HG03066 (cell line): ENCODE results near the gene MAP3K5.

Experiments used
- ATAC-seq: cut with Tn5 transposase; IDR thresholded peaks from one replicate; pipeline ENCODE4 v1.9.1; 2021; ENCODE audit warnings: low read depth; ENCODE audit not compliant: unreplicated experiment

The MAP3K5 gene

DNA sequence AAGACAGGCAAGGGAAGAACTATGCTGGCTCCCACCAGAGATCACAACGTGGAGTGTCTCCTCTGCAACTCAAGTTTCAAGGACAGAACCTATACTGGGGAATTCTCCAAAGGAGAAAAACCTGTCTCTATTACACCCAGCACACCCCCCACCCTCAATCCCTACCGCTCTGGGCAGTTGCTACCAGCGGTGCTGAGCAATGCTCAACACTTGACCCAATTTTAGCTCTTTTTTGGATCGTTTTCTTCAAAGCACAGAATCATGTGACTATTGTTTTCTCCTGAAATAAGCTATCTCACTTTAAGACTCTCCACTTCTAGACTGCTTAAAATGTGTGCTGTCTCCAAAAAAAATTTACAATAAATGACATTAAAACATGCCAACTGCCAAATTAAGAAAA is 265.3 kb downstream of the MAP3K5 start:
- ATAC-seq, result no peak

DNA sequence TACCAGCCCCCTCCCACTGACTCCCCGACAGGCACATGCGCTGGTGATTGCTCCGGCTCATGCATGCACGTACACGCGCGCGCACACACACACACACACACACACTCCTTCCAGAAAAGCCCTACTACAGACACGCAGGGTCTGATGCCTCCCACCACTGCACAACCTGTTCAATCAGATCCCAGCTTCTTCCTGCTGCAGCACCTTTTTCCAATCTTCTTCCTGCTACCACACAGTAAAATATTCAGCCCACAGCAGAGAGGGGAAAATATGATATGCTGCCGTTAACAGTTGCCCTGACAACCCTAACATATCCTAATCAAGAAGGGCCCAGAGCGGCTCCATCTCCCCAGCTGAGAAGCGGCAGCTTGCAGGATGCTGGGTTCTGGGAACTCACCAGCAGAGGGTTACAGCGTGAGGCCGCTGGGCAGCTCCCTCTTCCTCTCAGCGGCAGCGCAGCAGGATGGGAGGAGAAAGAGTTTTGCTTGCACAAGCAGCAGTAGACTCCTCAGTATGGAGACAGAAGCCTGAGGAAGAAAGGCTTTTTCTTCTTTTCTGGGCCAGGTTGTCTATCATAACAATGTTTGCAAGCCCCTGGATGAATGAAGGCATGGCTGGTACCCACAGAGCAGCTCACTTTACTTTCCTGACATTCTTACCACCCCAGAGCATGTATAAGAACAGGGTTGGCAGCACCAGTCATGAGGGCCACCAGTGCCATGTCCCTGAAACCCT is 265.9 kb downstream of the MAP3K5 start:
- no peak for ATAC-seq

DNA sequence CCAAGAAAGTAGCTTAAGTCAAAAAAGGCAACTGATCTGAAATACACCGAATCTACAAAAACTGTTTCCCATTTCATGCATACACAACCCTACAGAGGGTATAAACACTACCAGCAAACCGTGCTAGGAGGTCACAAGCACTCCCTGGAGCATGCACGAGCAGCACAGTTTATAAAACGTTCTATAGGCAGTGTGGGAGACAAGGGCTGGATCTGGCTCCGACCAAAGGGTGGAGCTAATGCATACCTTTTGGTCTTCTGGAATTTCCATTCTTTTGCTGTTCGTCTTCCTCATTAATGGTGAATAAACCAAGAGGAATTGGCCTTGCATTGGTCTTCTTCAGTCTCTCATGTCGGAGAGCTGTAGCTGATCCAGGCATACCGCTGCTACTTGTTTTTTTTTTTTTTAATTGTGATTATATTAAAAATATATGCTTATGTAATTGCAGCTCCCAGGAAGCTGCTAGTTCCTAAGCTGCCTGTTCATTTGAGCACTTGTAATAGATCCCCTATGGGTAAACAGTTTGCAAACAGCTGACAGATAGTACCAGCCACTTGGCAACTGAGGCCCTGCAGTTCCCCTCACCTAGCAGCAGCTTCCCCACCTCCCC is 266.6 kb downstream of the MAP3K5 start:
- no peak for ATAC-seq

DNA sequence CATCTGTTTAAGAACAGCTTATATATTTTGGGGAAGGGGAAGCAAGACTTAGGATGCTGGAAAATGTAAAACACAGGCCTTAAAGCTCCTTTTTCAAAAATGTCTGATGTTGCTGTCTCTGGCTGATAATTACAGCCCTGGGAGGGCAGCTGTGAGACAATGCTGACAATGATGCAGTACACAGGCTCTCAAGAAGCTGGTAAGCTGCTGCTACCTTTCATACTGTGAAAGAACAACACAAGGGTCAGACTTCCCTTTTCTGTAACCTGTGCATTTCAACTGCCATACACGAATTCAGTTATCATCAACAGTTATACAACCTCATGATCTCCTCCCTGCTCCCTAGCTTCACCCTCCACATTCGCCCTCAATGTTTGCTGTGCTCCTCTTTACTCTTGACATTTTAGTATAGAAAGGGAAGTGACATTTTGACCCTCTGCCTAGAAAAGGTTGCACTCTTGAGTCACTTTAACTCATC is 267.3 kb downstream of the MAP3K5 start:
- no peak for ATAC-seq

DNA sequence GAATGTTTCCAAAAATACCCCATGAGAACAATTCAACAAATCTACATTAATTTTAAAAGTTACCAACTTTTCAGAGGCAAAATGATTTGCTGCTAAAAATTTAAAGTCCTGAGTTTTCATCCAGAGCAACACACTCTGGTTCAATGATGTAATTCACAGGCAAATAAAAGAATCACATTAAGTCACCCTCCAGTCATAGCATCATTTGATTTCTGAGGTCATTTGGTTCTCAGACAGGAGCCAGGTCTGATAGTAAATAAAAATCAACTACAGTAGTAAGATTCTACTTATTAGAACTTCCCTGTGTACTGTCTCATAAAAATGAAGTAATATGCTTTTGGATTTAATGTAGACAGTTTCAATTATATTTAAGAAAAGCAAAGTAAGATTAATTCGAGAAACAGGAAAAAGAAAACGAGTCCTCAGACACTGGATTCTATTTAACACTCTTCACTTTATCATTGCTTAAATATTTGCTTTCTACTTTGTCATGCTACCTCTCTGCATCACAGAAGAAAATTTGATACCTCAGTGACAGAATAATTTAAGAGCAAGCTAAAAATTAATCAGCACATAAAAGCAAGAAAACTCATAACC is 267.8 kb downstream of the MAP3K5 start:
- no peak for ATAC-seq

DNA sequence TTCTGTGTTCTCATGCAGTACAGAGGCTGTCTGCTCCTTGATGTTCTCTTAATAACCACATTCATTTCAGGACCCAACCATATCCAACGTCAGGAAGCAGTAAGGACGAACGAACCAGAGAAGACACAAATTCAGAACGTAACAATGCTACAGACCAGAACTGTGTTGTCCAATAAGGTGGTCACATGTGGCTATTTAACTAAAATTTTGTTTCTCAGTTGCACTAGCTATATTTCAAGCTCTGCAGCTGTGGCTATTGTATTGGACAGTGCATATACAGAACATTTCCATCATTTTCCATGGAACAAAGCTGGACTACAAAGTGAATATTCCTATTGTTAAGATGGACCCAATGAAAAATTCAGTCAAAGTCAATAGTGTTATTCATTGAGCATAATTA is 269.1 kb downstream of the MAP3K5 start:
- ATAC-seq, result no peak

DNA sequence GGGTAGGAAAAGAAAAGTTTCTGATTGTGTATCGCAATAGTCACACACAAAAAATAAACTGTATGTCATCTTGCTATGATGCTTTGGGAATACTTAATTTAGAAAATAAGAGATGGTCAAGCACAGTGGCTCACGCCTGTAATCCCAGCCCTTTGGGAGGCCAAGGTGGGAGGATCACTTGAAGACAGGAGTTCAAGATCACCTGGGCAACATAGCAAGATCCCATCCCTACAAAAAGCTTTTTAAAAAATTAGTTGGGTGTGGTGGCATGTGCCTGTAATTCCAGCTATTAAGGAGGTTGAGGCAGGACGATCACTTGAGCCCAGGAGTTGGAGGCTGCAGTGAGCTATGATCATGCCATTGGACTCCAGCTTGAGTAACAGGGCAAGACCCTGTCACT is 269.6 kb downstream of the MAP3K5 start:
- ATAC-seq, result no peak

DNA sequence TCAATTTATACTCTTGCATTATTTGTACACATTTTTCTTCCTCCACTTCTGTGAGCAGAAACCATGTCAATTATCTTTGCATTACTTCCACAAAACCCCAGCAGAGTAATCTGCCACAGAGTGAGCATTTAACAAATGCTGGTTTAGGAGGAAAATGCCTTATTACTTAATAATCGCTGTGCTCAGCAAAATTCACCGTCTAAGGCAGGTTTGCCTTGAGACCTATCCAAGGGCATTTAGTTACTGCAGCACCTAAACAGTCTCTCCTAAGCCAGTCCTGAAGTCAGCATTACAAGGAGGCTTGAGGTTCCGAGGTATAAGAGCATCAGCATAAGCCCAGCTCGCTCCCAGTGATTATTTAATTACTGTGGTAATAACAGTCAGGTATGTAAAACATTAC is 270.4 kb downstream of the MAP3K5 start:
- ATAC-seq, result no peak

DNA sequence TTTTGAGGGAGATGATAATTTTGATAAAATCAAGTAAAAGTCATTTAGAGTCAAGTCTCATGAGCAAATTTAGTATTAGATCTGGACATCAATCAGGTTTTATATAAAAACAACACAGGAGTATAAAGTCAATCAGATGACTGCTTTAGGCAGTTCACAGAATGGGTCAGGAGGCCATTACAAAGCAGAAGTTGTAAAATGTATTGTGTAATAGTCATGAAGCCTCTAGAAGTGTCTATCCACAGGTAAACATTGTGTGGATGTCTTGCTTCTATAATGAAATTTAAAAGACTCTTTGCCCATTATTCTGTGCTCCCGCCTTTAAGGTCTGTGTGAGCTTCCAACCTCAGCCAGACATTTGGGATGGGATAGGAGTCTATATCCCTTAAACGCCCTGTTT is 270.9 kb downstream of the MAP3K5 start:
- no peak for ATAC-seq

DNA sequence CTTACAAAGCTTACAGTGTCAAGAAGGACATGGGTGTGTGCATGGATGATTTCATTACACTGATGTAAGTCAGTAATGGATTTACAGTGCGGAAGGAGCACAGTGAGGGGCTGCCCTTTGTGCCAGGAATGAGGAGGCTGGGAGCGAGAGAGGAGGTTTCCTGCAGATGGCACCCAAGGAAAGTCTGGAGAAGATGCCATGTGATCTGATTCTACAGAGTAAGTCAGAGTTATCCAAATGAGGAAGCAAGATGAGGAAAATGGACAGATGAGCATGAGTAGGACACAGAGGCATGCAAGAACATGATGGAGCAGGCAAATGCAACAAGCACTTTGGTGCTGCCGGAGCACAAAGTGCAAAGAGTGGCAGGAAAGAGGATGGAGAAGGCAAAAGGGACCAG is 271.8 kb downstream of the MAP3K5 start:
- ATAC-seq, result no peak

DNA sequence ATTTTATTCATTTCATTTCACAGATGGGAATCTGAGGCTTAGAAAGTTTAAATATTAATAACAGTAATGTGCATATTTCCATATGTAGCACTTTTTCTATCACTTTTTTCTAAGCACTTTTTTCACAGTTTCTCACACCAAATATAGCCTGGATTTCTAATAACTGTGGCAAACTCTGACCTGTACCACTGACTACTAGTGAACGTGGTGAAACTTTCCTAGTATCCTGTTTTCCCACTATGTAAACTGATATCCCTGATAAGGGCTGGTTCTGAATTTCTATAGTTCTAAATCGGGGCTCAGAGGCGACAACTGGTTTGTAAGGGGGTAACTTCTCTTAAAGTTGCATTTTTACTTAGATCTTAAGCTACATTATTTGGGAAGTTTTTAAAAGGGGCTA is 274.7 kb downstream of the MAP3K5 start:
- no peak for ATAC-seq

DNA sequence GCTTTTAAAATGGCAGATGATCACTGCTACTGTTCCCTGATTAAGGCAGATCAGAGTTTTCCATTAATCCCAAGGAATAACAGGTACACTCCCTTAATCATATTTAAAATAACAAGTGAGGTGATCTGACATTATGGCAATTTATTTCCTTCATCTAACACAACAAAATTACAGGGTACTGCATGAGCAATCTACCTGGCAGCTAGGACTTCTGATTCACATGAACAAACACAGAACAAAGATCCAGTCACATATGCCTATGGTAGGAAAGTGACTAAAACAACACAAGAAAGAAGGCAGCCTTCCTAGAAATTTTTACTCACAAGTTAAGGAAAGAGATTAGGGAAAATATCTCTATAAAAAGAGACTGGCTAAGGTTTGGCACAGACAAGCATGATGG is 275.3 kb downstream of the MAP3K5 start:
- no peak for ATAC-seq

DNA sequence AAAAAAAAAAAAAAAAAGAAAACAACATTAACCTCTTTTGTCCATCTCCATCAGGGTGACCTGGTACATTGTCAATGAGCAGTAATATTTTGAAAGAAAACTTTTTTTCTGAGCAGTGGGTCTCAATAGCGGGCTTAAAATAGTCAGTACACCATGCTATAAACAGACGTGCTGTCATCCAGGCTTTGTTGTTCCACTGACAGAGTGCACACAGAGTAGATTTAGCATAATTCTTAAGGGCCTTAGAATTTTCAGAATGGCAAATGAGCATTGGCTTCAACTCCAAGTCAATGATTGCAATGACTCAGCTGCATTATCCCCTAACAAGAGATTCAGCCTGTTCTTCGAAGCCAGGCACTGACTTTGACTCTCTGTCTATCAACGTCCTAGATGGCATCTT is 277.7 kb downstream of the MAP3K5 start:
- no peak for ATAC-seq

DNA sequence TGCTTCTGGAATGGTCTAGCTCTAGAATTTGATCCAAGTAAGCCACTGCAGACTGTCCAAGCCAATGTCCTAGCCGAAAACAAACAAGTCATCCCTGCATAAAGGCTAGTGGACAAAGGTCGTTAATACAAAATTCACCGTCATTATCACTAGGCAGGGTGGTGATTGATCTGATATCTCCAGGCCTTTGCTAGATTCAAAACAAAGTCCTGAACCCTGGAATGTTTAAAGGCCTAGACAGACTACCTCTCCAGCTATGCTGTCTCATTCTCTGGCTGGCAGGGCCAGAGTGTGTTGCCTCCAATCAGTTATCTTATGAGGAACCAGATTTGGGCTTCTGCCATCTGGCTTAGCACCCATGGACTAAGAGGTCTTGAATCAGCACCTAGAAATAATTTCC is 280.4 kb downstream of the MAP3K5 start:
- ATAC-seq, result no peak

DNA sequence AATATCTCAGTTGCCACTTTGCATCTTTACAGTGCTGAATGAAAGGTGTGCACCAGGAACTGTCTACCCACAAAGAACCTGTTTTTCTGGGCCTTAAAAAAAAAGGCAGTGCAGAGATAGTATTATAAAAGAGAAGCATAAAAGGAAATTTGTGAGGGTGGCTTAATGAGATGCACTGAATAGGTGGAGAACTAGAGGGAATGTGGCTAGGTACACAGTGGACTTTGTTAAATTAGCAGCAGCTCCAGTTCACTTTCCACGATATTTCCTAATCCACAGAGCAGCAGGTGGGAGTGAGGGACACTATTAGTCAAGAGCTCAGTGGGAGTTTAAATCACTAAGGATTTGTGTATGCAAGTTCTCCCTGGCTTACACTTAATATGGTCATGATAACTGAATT is 280.9 kb downstream of the MAP3K5 start:
- ATAC-seq, result no peak

DNA sequence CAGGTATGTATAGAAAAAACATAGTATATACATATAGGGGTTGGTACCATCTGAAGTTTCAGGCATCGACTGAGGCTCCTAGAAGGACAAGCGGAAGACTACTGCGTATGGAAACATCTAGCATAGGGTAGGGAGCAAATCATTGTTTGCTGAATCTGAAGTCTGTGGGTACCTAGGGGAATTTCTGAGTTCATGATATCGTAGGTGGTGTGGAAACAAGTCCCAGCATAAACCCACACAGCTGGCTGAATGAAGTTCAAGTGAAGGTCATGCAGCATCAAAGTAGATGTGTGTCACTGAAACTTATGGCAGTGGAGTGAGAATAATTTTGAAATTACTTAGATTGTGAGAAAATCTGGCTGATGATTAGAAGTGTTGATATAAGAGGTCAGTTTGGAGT is 281.5 kb downstream of the MAP3K5 start:
- ATAC-seq, result no peak

DNA sequence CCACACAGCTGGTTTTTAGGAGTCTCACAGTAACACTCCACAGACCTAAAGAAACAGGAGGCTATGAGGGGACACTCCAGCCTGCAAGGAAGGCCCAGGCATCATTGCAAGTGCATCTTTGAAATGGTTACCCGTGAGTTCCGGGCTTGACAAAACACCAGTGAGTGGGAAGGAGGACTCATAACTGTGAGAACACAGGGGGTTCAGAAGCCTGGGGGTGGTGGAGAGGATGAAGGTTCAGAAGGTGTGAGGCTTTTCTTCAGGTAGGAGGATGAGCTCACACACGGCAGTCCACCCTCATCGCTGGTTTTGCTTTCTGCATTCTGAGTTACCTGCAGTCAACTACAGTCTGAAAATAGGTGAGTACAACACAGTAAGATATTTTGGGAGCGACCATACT is 282.0 kb downstream of the MAP3K5 start:
- ATAC-seq, result no peak

DNA sequence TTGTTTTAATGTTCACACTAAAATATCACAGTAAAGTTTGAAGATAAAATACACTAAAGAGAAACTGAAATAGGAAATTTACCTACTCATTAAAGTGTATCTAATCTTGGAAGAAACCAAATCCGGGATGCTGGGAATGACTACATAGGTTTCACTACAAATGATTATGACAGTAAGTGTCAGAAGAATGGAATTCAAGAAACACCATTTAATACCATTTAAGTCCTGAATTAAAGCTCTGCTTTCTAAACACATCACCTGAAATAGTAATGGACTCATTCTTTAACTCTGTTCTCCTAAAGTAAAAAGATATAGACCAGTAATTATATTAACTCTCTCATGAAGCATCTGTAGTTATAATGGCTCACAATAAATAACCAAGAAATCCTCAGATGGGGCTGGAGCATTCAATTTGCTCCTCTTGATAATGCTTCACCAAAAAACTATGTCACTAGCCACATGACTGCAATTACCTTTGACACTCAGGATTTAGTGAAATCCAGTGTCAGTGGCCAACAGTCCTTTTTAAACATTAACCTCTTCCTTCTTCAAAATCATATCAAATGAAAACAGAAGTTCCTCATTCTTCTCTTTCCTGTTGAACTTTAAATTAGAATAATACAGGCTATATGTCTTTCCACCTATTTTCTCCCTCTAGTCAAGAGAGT is 283.4 kb downstream of the MAP3K5 start:
- ATAC-seq, result no peak
